HEK293T (cell line): Measurements from ENCODE around the gene RAP1GDS1.

Experiments used
- CTCF ChIA-PET: fragments of 350-600 bp; formaldehyde crosslinking; extraction: SDS; loops from one replicate; lab custom pipeline; 2021; ENCODE audit warnings: antibody characterized with exemption, inconsistent platforms; lab: Yijun Ruan, JAX
- POLR2A ChIA-PET: fragments of 350-600 bp; formaldehyde crosslinking; extraction: SDS; loops from one replicate; lab custom pipeline; 2020; ENCODE audit warnings: antibody characterized with exemption, inconsistent platforms; lab: Yijun Ruan, JAX
- DNase-seq: peaks from one replicate; pipeline ENCODE4 v3.0.0; 2012; ENCODE audit warnings: mixed read lengths; ENCODE audit errors: extremely low spot score
- ARNT ChIP-seq: fragments of 450-650 bp; IDR thresholded peaks from 2 replicates; pipeline ENCODE4 v1.6.1; 2017; ENCODE audit warnings: mild to moderate bottlenecking
- BHLHE40 ChIP-seq: fragments of 450-650 bp; IDR thresholded peaks from 2 replicates; pipeline ENCODE4 v1.6.1; 2016; ENCODE audit warnings: mild to moderate bottlenecking, moderate library complexity, borderline replicate concordance
- CTBP1 ChIP-seq: fragments of 450-650 bp; IDR thresholded peaks from 2 replicates; pipeline ENCODE4 v1.6.1; 2016; ENCODE audit warnings: borderline replicate concordance
- ELF4 ChIP-seq: fragments of 450-650 bp; IDR thresholded peaks from 2 replicates; pipeline ENCODE4 v1.6.1; 2017; ENCODE audit warnings: antibody characterized with exemption
- FOXA1 ChIP-seq: fragments of 450-650 bp; IDR thresholded peaks from 2 replicates; pipeline ENCODE4 v1.6.1; 2016; ENCODE audit warnings: mild to moderate bottlenecking
- FOXK2 ChIP-seq: fragments of 450-650 bp; IDR thresholded peaks from 2 replicates; pipeline ENCODE4 v1.6.1; 2016; ENCODE audit warnings: mild to moderate bottlenecking
- FOXM1 ChIP-seq: fragments of 450-650 bp; IDR thresholded peaks from 2 replicates; pipeline ENCODE4 v1.6.1; 2017; ENCODE audit warnings: mild to moderate bottlenecking, borderline replicate concordance
- HDGF ChIP-seq: fragments of 450-650 bp; IDR thresholded peaks from 2 replicates; pipeline ENCODE4 v1.6.1; 2017; ENCODE audit warnings: antibody characterized with exemption, borderline replicate concordance
- L3MBTL2 ChIP-seq: fragments of 450-650 bp; conservative IDR thresholded peaks from 2 replicates; pipeline ENCODE4 v1.6.1; 2016; ENCODE audit warnings: mild to moderate bottlenecking
- LEF1 ChIP-seq: fragments of 450-650 bp; IDR thresholded peaks from 2 replicates; pipeline ENCODE4 v1.6.1; 2017; ENCODE audit warnings: mild to moderate bottlenecking, borderline replicate concordance
- NFRKB ChIP-seq: fragments of 450-650 bp; IDR thresholded peaks from 2 replicates; pipeline ENCODE4 v1.6.1; 2016; ENCODE audit warnings: mild to moderate bottlenecking, moderate library complexity
- PKNOX1 ChIP-seq: fragments of 450-650 bp; IDR thresholded peaks from 2 replicates; pipeline ENCODE4 v1.6.1; 2016
- SP1 ChIP-seq: fragments of 450-650 bp; IDR thresholded peaks from 2 replicates; pipeline ENCODE4 v1.6.1; 2017
- SUZ12 ChIP-seq: fragments of 450-650 bp; IDR thresholded peaks from 2 replicates; pipeline ENCODE4 v1.6.1; 2016; ENCODE audit warnings: mild to moderate bottlenecking
- TARDBP ChIP-seq: fragments of 450-650 bp; IDR thresholded peaks from 2 replicates; pipeline ENCODE4 v1.6.1; 2016
- ZNF384 ChIP-seq: fragments of 450-650 bp; IDR thresholded peaks from 2 replicates; pipeline ENCODE4 v1.6.1; 2016

RAP1GDS1 gene

GRCh38 chr4:98462487-98462886 lies 201.3 kb downstream of the RAP1GDS1 start:
- TF ChIP-seq ZNF384 = no peak
- no peak for TF ChIP-seq CTBP1
- no peak for TF ChIP-seq LEF1
- TF ChIP-seq FOXA1 = no peak
- no peak for TF ChIP-seq HDGF
- no peak for TF ChIP-seq L3MBTL2
- no peak for TF ChIP-seq PKNOX1
- CTCF ChIA-PET = no interaction called here
- no peak for DNase-seq
- POLR2A ChIA-PET = no interaction called here

GRCh38 chr4:98466868-98467599 lies 205.8 kb downstream of the RAP1GDS1 start:
- CTCF ChIA-PET = interaction anchor here (0.6 to 1.3 kb wide), 5 partner anchors 40 to 528 kb away, joined by 3 to 4 read pairs (median 4); no protein-coding TSS in a partner anchor
- DNase-seq = no peak
- POLR2A ChIA-PET = interaction anchor here (1.3 kb wide), 1 partner anchor 206 kb away, joined by 3 read pairs; the partner anchor contains the start of gene RAP1GDS1
- TF ChIP-seq FOXM1 (no peak), ARNT (no peak), L3MBTL2 (no peak), ELF4 (no peak), TARDBP (no peak), LEF1 (no peak), PKNOX1 (no peak), SP1 (no peak), ZNF384 (no peak), SUZ12 (no peak), CTBP1 (no peak), FOXA1 (no peak), FOXK2 (no peak), NFRKB (no peak), BHLHE40 (no peak), HDGF (no peak)

GRCh38 chr4:98467627-98468072 lies 206.5 kb downstream of the RAP1GDS1 start:
- no peak for TF ChIP-seq SUZ12
- no peak for TF ChIP-seq L3MBTL2
- TF ChIP-seq ZNF384 = no peak
- no peak for TF ChIP-seq FOXM1
- TF ChIP-seq FOXK2 = no peak
- TF ChIP-seq ELF4 = no peak
- no peak for TF ChIP-seq LEF1
- TF ChIP-seq HDGF = no peak
- TF ChIP-seq TARDBP = no peak
- ChIA-PET POLR2A (interaction anchor here (1.3 kb wide), 1 partner anchor 207 kb away, joined by 3 read pairs; the partner anchor contains the start of gene RAP1GDS1), CTCF (interaction anchor here (0.6 to 1.3 kb wide), 8 partner anchors 9 to 527 kb away, joined by 3 to 6 read pairs (median 4); partner anchors contain the start of gene TSPAN5)
- DNase-seq = peak; percentile 72

GRCh38 chr4:98468709-98469108 lies 207.5 kb downstream of the RAP1GDS1 start:
- ChIA-PET CTCF (interaction anchor here (0.5 kb wide), 1 partner anchor 224 kb away, joined by 3 read pairs; no protein-coding TSS in a partner anchor), POLR2A (no interaction called here)
- TF ChIP-seq CTBP1 (no peak), L3MBTL2 (no peak)
- DNase-seq = no peak

GRCh38 chr4:98469771-98470170 lies 208.6 kb downstream of the RAP1GDS1 start:
- POLR2A ChIA-PET = no interaction called here
- CTCF ChIA-PET = interaction anchor here (0.7 kb wide), 1 partner anchor 357 kb away, joined by 3 read pairs; no protein-coding TSS in a partner anchor
- TF ChIP-seq ZNF384 (no peak), SUZ12 (no peak), CTBP1 (no peak), FOXA1 (no peak), ELF4 (no peak), BHLHE40 (no peak), ARNT (no peak), NFRKB (no peak)
- DNase-seq = no peak

- CTCF ChIA-PET = no interaction called here
- no peak for DNase-seq
- POLR2A ChIA-PET = no interaction called here
- TF ChIP-seq PKNOX1 (no peak), FOXK2 (no peak), ARNT (no peak), ELF4 (no peak), FOXM1 (no peak), TARDBP (no peak), SP1 (no peak), NFRKB (no peak), CTBP1 (no peak), L3MBTL2 (no peak), SUZ12 (no peak), LEF1 (no peak), ZNF384 (no peak), HDGF (no peak), BHLHE40 (no peak), FOXA1 (no peak)
These were observed 209.2 kb downstream of the RAP1GDS1 start for GRCh38 chr4:98470366-98470765.
